ENCODE measurements around the gene PPIH. TPM values are rescaled to one million over a fixed set of nuclear protein-coding genes. Genes with fewer than 3 reads are reported as not detected.
A peak's percentile ranks its signal among the peaks of the same experiment; 100 is the strongest.
"Not testable (repeated sequence)": the region's sequence is repeated elsewhere in the genome, so short reads cannot be mapped to it uniquely, and the experiment has no call there.

The PPIH gene
- 10 to 100 TPM; 54.1 to 86.8 (median 72.1) TPM for polyA plus RNA-seq (ENCODE audit: low read depth in 6 of 6)

- DNase-seq (peak; percentile 90), ATAC-seq (ENCODE audit: low read depth in 2 of 2) (peak; percentile 97)
- H3K27me3 Mint-ChIP-seq, result no peaks in the 10 kb centered on the region
- H3K27ac Mint-ChIP-seq, result peak within 1 kb of the TSS; percentile 92 to 97 (median 96)
- H3K4me3 Mint-ChIP-seq, result peak within 1 kb of the TSS; percentile 94 to 100 (median 99)
- H3K4me1 Mint-ChIP-seq, result peaks cover 38 to 46% (median 40%) of the 10 kb centered on the region in 3 donors
- peaks cover 9 to 11% of the 10 kb centered on the region in 2 donors for H3K36me3 Mint-ChIP-seq
- H3K9me3 Mint-ChIP-seq, result no peaks in the 10 kb centered on the region
Observed at GRCh38 chr1:42657981-42658876, at the start of gene PPIH. TSS of gene PPIH (plus strand) at chr1:42658423. CDS start at chr1:42658447, 24 bp downstream.

GRCh38 chr1:42613803-42614131 lies 44.5 kb upstream of the PPIH start:
- ATAC-seq (ENCODE audit: low read depth in 2 of 2) (no peak), DNase-seq (no peak)
- Mint-ChIP-seq H3K4me1 (peaks cover 4 to 5% (median 5%) of the 10 kb centered on the region in 3 donors), H3K36me3 (peaks cover 6 to 7% of the 10 kb centered on the region in 2 donors), H3K4me3 (no peak overlapping the region), H3K9me3 (no peaks in the 10 kb centered on the region), H3K27ac (no peak overlapping the region), H3K27me3 (no peaks in the 10 kb centered on the region)

- Mint-ChIP-seq H3K4me3 (no peak overlapping the region), H3K27ac (no peak overlapping the region), H3K27me3 (no peaks in the 10 kb centered on the region), H3K4me1 (no peaks in the 10 kb centered on the region), H3K9me3 (peaks cover 0 to 4% (median 0%) of the 10 kb centered on the region in 7 donors), H3K36me3 (peaks cover 6 to 7% of the 10 kb centered on the region in 2 donors)
- ATAC-seq (ENCODE audit: low read depth in 2 of 2) (no peak), DNase-seq (no peak)
Observed at GRCh38 chr1:42618866-42619265, 39.4 kb upstream of the PPIH start.

- Mint-ChIP-seq H3K36me3 (peaks cover 0 to 6% of the 10 kb centered on the region in 2 donors), H3K27ac (no peak overlapping the region), H3K27me3 (no peaks in the 10 kb centered on the region), H3K4me1 (no peaks in the 10 kb centered on the region), H3K9me3 (peaks cover 0 to 4% (median 0%) of the 10 kb centered on the region in 7 donors), H3K4me3 (no peak overlapping the region)
- DNase-seq, result no peak
- no peak for ATAC-seq (ENCODE audit: low read depth in 2 of 2)
Observed at GRCh38 chr1:42620307-42620706, 37.9 kb upstream of the PPIH start.

GRCh38 chr1:42621180-42621579 lies 37.0 kb upstream of the PPIH start:
- H3K4me1 Mint-ChIP-seq; DNase-seq; H3K36me3 Mint-ChIP-seq; ATAC-seq (ENCODE audit: low read depth in 2 of 2); H3K9me3 Mint-ChIP-seq; H3K4me3 Mint-ChIP-seq; H3K27me3 Mint-ChIP-seq; H3K27ac Mint-ChIP-seq: not testable (repeated sequence)

GRCh38 chr1:42627205-42627604 lies 31.0 kb upstream of the PPIH start:
- H3K27ac Mint-ChIP-seq; H3K4me1 Mint-ChIP-seq; DNase-seq; H3K9me3 Mint-ChIP-seq; ATAC-seq (ENCODE audit: low read depth in 2 of 2); H3K27me3 Mint-ChIP-seq; H3K36me3 Mint-ChIP-seq; H3K4me3 Mint-ChIP-seq: not testable (repeated sequence)

GRCh38 chr1:42639116-42639515 lies 19.1 kb upstream of the PPIH start:
- H3K27ac Mint-ChIP-seq, result no peak overlapping the region
- H3K9me3 Mint-ChIP-seq, result no peaks in the 10 kb centered on the region
- H3K27me3 Mint-ChIP-seq, result no peaks in the 10 kb centered on the region
- H3K4me1 Mint-ChIP-seq, result no peaks in the 10 kb centered on the region
- DNase-seq (no peak), ATAC-seq (ENCODE audit: low read depth in 2 of 2) (no peak)
- no peak overlapping the region for H3K4me3 Mint-ChIP-seq
- H3K36me3 Mint-ChIP-seq, result peaks cover 0 to 1% of the 10 kb centered on the region in 2 donors

- no peak for ATAC-seq (ENCODE audit: low read depth in 2 of 2)
- Mint-ChIP-seq H3K27me3 (peaks cover 0 to 4% (median 3%) of the 10 kb centered on the region in 3 donors), H3K27ac (no peak overlapping the region), H3K9me3 (peaks cover 0 to 16% (median 7%) of the 10 kb centered on the region in 7 donors), H3K36me3 (peaks cover 22 to 27% of the 10 kb centered on the region in 2 donors), H3K4me1 (no peaks in the 10 kb centered on the region), H3K4me3 (no peak overlapping the region)
- DNase-seq, result no peak
Observed at GRCh38 chr1:42646056-42646455, 12.2 kb upstream of the PPIH start.

GRCh38 chr1:42657201-42657600 lies 1.0 kb upstream of the PPIH start:
- no peak for ATAC-seq (ENCODE audit: low read depth in 2 of 2)
- Mint-ChIP-seq H3K4me3 (peak overlapping the region; percentile 67 to 99 (median 98)), H3K9me3 (no peaks in the 10 kb centered on the region), H3K4me1 (peaks cover 38 to 46% (median 40%) of the 10 kb centered on the region in 3 donors), H3K36me3 (peaks cover 9 to 11% of the 10 kb centered on the region in 2 donors), H3K27ac (peak overlapping the region; percentile 53 to 97 (median 94)), H3K27me3 (no peaks in the 10 kb centered on the region)
- DNase-seq, result no peak

GRCh38 chr1:42658877-42659337 lies 684 bp downstream of the PPIH start:
- DNase-seq (no peak), ATAC-seq (ENCODE audit: low read depth in 2 of 2) (no peak)
- H3K27me3 Mint-ChIP-seq, result no peaks in the 10 kb centered on the region
- H3K27ac Mint-ChIP-seq, result peak overlapping the region; percentile 92 to 97 (median 96)
- peak overlapping the region; percentile 94 to 100 (median 99) for H3K4me3 Mint-ChIP-seq
- H3K4me1 Mint-ChIP-seq, result peaks cover 38 to 46% (median 40%) of the 10 kb centered on the region in 3 donors
- H3K9me3 Mint-ChIP-seq, result no peaks in the 10 kb centered on the region
- peaks cover 9 to 11% of the 10 kb centered on the region in 2 donors for H3K36me3 Mint-ChIP-seq

GRCh38 chr1:42660907-42661500 lies 2.8 kb downstream of the PPIH start:
- DNase-seq (no peak), ATAC-seq (ENCODE audit: low read depth in 2 of 2) (no peak)
- peaks cover 36 to 46% (median 38%) of the 10 kb centered on the region in 3 donors for H3K4me1 Mint-ChIP-seq
- peak overlapping the region in 3 of 8 donors; percentile 23 to 99 (median 99) for H3K4me3 Mint-ChIP-seq
- H3K9me3 Mint-ChIP-seq, result no peaks in the 10 kb centered on the region
- no peaks in the 10 kb centered on the region for H3K27me3 Mint-ChIP-seq
- H3K36me3 Mint-ChIP-seq, result peaks cover 11 to 13% of the 10 kb centered on the region in 2 donors
- peak overlapping the region in 3 of 6 donors; percentile 16 to 75 (median 65) for H3K27ac Mint-ChIP-seq

- no peak for ATAC-seq (ENCODE audit: low read depth in 2 of 2)
- peaks cover 0 to 12% (median 0%) of the 10 kb centered on the region in 3 donors for H3K4me1 Mint-ChIP-seq
- no peak for DNase-seq
- no peak overlapping the region for H3K4me3 Mint-ChIP-seq
- no peaks in the 10 kb centered on the region for H3K27me3 Mint-ChIP-seq
- peaks cover 21 to 44% of the 10 kb centered on the region in 2 donors for H3K36me3 Mint-ChIP-seq
- no peak overlapping the region for H3K27ac Mint-ChIP-seq
- H3K9me3 Mint-ChIP-seq, result no peaks in the 10 kb centered on the region
Observed at GRCh38 chr1:42669936-42670335, 11.7 kb downstream of the PPIH start.

GRCh38 chr1:42670425-42670824 lies 12.2 kb downstream of the PPIH start:
- no peak for ATAC-seq (ENCODE audit: low read depth in 2 of 2)
- Mint-ChIP-seq H3K36me3 (peaks cover 26 to 44% of the 10 kb centered on the region in 2 donors), H3K27ac (peak overlapping the region in 1 of 6 donors; percentile 21), H3K4me3 (no peak overlapping the region), H3K27me3 (no peaks in the 10 kb centered on the region), H3K9me3 (no peaks in the 10 kb centered on the region), H3K4me1 (peaks cover 0 to 12% (median 0%) of the 10 kb centered on the region in 3 donors)
- DNase-seq, result no peak
